Tibial nerve (tissue), 3 donors: ENCODE measurements around the gene RAB18.

Experiments
- POLR2A ChIP-seq, 2 donors: fragments of 450-650 bp; IDR thresholded peaks; one replicate each; pipeline ENCODE4 v1.6.1; 2017; ENCODE audit warnings: antibody characterized with exemption in 2 of 2, mild to moderate bottlenecking in 2 of 2, moderate library complexity in 2 of 2
- TF ChIP-seq, protein P1 (sequence below), 5 experiments: fragments of 200-600 bp in 3 of 5; fragments of 450-650 bp in 2 of 5; sonication (generic) in 3 of 5; IDR thresholded peaks; one replicate each; pipeline ENCODE4 v1.5.1; 2016 to 2019; ENCODE audit warnings: antibody characterized with exemption in 5 of 5, mild to moderate bottlenecking in 3 of 5, moderate library complexity in 2 of 5

DNA sequence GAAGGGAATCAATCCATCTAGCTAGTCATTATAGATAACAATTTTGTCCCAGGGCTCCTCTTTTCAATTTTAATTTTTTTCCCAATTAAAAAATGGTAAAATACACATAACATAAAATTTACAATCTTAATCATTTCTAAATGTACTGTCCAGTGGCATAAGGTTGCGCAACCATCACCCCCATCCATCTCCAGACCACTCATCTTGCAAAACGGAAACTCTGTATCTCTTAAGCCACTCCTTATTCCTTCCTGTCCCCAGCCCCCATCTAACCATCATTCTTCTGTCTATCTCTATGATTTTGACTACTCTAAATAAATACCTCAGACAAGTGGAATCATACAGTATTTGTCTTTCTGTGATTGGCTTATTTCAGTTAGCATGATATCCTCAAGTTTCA lies 46.1 kb upstream of the RAB18 start:
- TF ChIP-seq, protein P1, sequence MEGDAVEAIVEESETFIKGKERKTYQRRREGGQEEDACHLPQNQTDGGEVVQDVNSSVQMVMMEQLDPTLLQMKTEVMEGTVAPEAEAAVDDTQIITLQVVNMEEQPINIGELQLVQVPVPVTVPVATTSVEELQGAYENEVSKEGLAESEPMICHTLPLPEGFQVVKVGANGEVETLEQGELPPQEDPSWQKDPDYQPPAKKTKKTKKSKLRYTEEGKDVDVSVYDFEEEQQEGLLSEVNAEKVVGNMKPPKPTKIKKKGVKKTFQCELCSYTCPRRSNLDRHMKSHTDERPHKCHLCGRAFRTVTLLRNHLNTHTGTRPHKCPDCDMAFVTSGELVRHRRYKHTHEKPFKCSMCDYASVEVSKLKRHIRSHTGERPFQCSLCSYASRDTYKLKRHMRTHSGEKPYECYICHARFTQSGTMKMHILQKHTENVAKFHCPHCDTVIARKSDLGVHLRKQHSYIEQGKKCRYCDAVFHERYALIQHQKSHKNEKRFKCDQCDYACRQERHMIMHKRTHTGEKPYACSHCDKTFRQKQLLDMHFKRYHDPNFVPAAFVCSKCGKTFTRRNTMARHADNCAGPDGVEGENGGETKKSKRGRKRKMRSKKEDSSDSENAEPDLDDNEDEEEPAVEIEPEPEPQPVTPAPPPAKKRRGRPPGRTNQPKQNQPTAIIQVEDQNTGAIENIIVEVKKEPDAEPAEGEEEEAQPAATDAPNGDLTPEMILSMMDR (IDR thresholded peaks at IDR 0.05) = no peak
- TF ChIP-seq POLR2A (IDR thresholded peaks at IDR 0.05) = no peak
